HCT116 (cell line): ENCODE results near the gene ZSWIM6.

Experiments used
- ATF3 ChIP-seq: IDR thresholded peaks from 2 replicates; pipeline ENCODE4 v1.6.1; 2012
- CTCF ChIP-seq, 3 experiments: fragments of 200-600 bp in 1 of 3; sonication (generic) in 1 of 3; IDR thresholded peaks in 2 of 3; conservative IDR thresholded peaks in 1 of 3; 2 replicates each; pipeline ENCODE4 v1.5.1; 2012 to 2017; ENCODE audit warnings: low read depth in 2 of 3, low read length in 2 of 3, antibody characterized with exemption in 1 of 3, borderline replicate concordance in 1 of 3, control low read depth in 1 of 3, mild to moderate bottlenecking in 1 of 3, mixed read lengths in 1 of 3, mixed run types in 1 of 3, moderate library complexity in 1 of 3; ENCODE audit not compliant: insufficient read depth in 1 of 3
- EGR1 ChIP-seq: IDR thresholded peaks from 2 replicates; pipeline ENCODE4 v1.6.1; 2012; ENCODE audit warnings: low read depth
- EZH2 ChIP-seq: fragments of 200-600 bp; sonication (generic); IDR thresholded peaks from 2 replicates; pipeline ENCODE4 v1.6.1; 2017; ENCODE audit warnings: antibody characterized with exemption, mixed run types
- EZH2phosphoT487 ChIP-seq: fragments of 200-600 bp; IDR thresholded peaks from 2 replicates; pipeline ENCODE4 v1.6.1; 2018; ENCODE audit warnings: antibody characterized with exemption, borderline replicate concordance
- JUND ChIP-seq: IDR thresholded peaks from 2 replicates; pipeline ENCODE4 v1.6.1; 2012
- POLR2A ChIP-seq: IDR thresholded peaks from 2 replicates; pipeline ENCODE4 v1.7.0; 2011; ENCODE audit warnings: borderline replicate concordance; ENCODE audit not compliant: insufficient read depth, insufficient read length; ENCODE audit errors: extremely low read depth
- POLR2AphosphoS5 ChIP-seq: IDR thresholded peaks from 2 replicates; pipeline ENCODE4 v1.6.1; 2011; ENCODE audit warnings: mild to moderate bottlenecking, low read depth, low read length, moderate library complexity
- SIN3A ChIP-seq: IDR thresholded peaks from 2 replicates; pipeline ENCODE4 v1.6.1; 2012; ENCODE audit warnings: low read depth
- SRF ChIP-seq: IDR thresholded peaks from 2 replicates; pipeline ENCODE4 v1.6.1; 2012; ENCODE audit warnings: low read depth
- TCF7L2 ChIP-seq: IDR thresholded peaks from 2 replicates; pipeline ENCODE4 v1.7.0; 2011; ENCODE audit warnings: borderline replicate concordance, inconsistent platforms; ENCODE audit not compliant: insufficient read depth, insufficient read length; ENCODE audit errors: extremely low read depth
- ZBTB33 ChIP-seq: IDR thresholded peaks from 2 replicates; pipeline ENCODE4 v1.6.1; 2011; ENCODE audit warnings: mild to moderate bottlenecking, low read length, moderate library complexity; ENCODE audit not compliant: insufficient replicate concordance; ENCODE audit errors: extremely low read depth
- ZFX ChIP-seq: fragments of 450-650 bp; IDR thresholded peaks from 2 replicates; pipeline ENCODE4 v1.6.1; 2017
- ZNF274 ChIP-seq: fragments of 200-500 bp; sonication (Bioruptor generic); IDR thresholded peaks from 2 replicates; pipeline ENCODE4 v1.6.1; 2014; ENCODE audit warnings: mild to moderate bottlenecking, low read depth, low read length, inconsistent platforms

GRCh38 chr5:61370506-61370905, 38.4 kb downstream of the ZSWIM6 start:
- TF ChIP-seq ZBTB33: no peak
- no peak for TF ChIP-seq EGR1
- no peak for TF ChIP-seq EZH2
- TF ChIP-seq CTCF (IDR thresholded peaks at IDR 0.05 in 2 of 3, conservative IDR thresholded peaks at IDR 0.05 in 1 of 3; ENCODE audit: borderline replicate concordance in 1 of 3, insufficient read depth in 1 of 3, low read depth in 2 of 3, low read length in 2 of 3): no peak
- no peak for TF ChIP-seq ZFX
- no peak for TF ChIP-seq SIN3A
- TF ChIP-seq JUND: no peak
- TF ChIP-seq EZH2phosphoT487: no peak
- no peak for TF ChIP-seq POLR2A
- TF ChIP-seq ZNF274: no peak
- TF ChIP-seq POLR2AphosphoS5: no peak
- no peak for TF ChIP-seq ATF3
- TF ChIP-seq SRF: no peak
- no peak for TF ChIP-seq TCF7L2
